Neural cell (in vitro differentiated cells): ENCODE results near the gene ANKRD10. TPM values are rescaled to one million over a fixed set of nuclear protein-coding genes. Genes with fewer than 3 reads are reported as not detected.

Experiments
- H2AFZ ChIP-seq: fragments of 200-600, 300-800 bp; sonication (generic), shearing (Covaris generic); 2 replicates; pipeline ENCODE4 v1.6.0; 2014; ENCODE audit warnings: low read depth, mild to moderate bottlenecking, antibody characterized with exemption, low read length, moderate library complexity
- H3F3A ChIP-seq: fragments of 200-600 bp; shearing (Covaris generic); 2 replicates; pipeline ENCODE4 v1.6.1; 2016; ENCODE audit warnings: mild to moderate bottlenecking, moderate library complexity, mixed read lengths, antibody characterized with exemption, low read length; ENCODE audit not compliant: insufficient read depth, poor library complexity, severe bottlenecking
- H3K27ac ChIP-seq: fragments of 200-600, 300-800 bp; sonication (generic), shearing (Covaris generic); 2 replicates; pipeline ENCODE4 v1.5.1; 2014; ENCODE audit warnings: mild to moderate bottlenecking, low read length, moderate library complexity
- H3K27me3 ChIP-seq: fragments of 300-800, 200-600 bp; sonication (generic), shearing (Covaris generic); 2 replicates; pipeline ENCODE4 v1.6.0; 2014; ENCODE audit warnings: mild to moderate bottlenecking, low read depth, low read length, moderate library complexity; ENCODE audit not compliant: insufficient read depth
- H3K36me3 ChIP-seq: fragments of 300-800, 200-600 bp; sonication (generic), shearing (Covaris generic); 2 replicates; pipeline ENCODE4 v1.5.1; 2014; ENCODE audit warnings: mild to moderate bottlenecking, antibody characterized with exemption, low read length, moderate library complexity; ENCODE audit not compliant: insufficient read depth
- H3K4me2 ChIP-seq: fragments of 300-800, 200-600 bp; sonication (generic), shearing (Covaris generic); 2 replicates; pipeline ENCODE4 v1.6.0; 2014; ENCODE audit warnings: mild to moderate bottlenecking, low read length
- H3K4me3 ChIP-seq: fragments of 300-800, 200-600 bp; sonication (generic), shearing (Covaris generic); 2 replicates; pipeline ENCODE4 v1.5.1; 2014; ENCODE audit warnings: mild to moderate bottlenecking, low read length, moderate library complexity
- H3K79me2 ChIP-seq: fragments of 200-600 bp; shearing (Covaris generic); replicated peaks from 2 replicates; pipeline ENCODE4 v1.6.0; 2014; ENCODE audit warnings: mild to moderate bottlenecking, low read length, moderate library complexity; ENCODE audit not compliant: insufficient read depth
- H3K9ac ChIP-seq: fragments of 300-800, 200-600 bp; sonication (generic), shearing (Covaris generic); 2 replicates; pipeline ENCODE4 v1.6.1; 2016; ENCODE audit warnings: mild to moderate bottlenecking, low read length, mixed read lengths
- H3K9me2 ChIP-seq: fragments of 200-600 bp; shearing (Covaris generic); 2 replicates; pipeline ENCODE4 v1.6.1; 2016; ENCODE audit warnings: mild to moderate bottlenecking, low read length, mixed read lengths; ENCODE audit not compliant: insufficient read depth
- H3K9me3 ChIP-seq: fragments of 200-600, 300-800 bp; sonication (generic), shearing (Covaris generic); 2 replicates; pipeline ENCODE4 v1.6.1; 2016; ENCODE audit warnings: mild to moderate bottlenecking, mixed run types, low read length, moderate library complexity, mixed read lengths
- H4K20me1 ChIP-seq: fragments of 200-600 bp; shearing (Covaris generic); 2 replicates; pipeline ENCODE4 v1.6.1; 2016; ENCODE audit warnings: mild to moderate bottlenecking, mixed run types; ENCODE audit not compliant: insufficient read depth
- EP300 ChIP-seq: fragments of 450-650 bp; conservative IDR thresholded peaks from 2 replicates; pipeline ENCODE4 v1.6.1; 2014; ENCODE audit warnings: antibody characterized with exemption, mild to moderate bottlenecking, moderate library complexity; ENCODE audit not compliant: poor library complexity, severe bottlenecking
- EZH2 ChIP-seq: fragments of 200-600, 300-800 bp; shearing (Covaris generic), sonication (generic); IDR thresholded peaks from 2 replicates; pipeline ENCODE4 v1.6.1; 2014; ENCODE audit warnings: antibody characterized with exemption, low read length, borderline replicate concordance, mild to moderate bottlenecking; ENCODE audit not compliant: insufficient read depth, poor library complexity, severe bottlenecking
- MXI1 ChIP-seq: fragments of 450-650 bp; conservative IDR thresholded peaks from 2 replicates; pipeline ENCODE4 v1.6.1; 2014; ENCODE audit warnings: antibody characterized with exemption, mild to moderate bottlenecking; ENCODE audit not compliant: poor library complexity, severe bottlenecking
- POLR2AphosphoS5 ChIP-seq: IDR thresholded peaks from 2 replicates; pipeline ENCODE4 v1.6.1; 2012
- RAD21 ChIP-seq: fragments of 450-650 bp; conservative IDR thresholded peaks from 2 replicates; pipeline ENCODE4 v1.6.1; 2014; ENCODE audit warnings: antibody characterized with exemption, mild to moderate bottlenecking, moderate library complexity
- SMC3 ChIP-seq: fragments of 450-650 bp; conservative IDR thresholded peaks from 2 replicates; pipeline ENCODE4 v1.6.1; 2014; ENCODE audit warnings: antibody characterized with exemption, mild to moderate bottlenecking, moderate library complexity; ENCODE audit not compliant: poor library complexity
- TAF1 ChIP-seq: IDR thresholded peaks from 2 replicates; pipeline ENCODE4 v1.6.1; 2012; ENCODE audit warnings: low read depth
- polyA plus RNA-seq: library from polyadenylated mRNA; depleted of rRNA; stranded (reverse); fragments of >200 nt; gene quantifications from 2 replicates; pipeline ENCODE4 v1.2.3, GENCODE V29; 2014
- TF ChIP-seq, protein P1 (sequence below): fragments of 450-650 bp; IDR thresholded peaks from 2 replicates; pipeline ENCODE4 v1.5.1; 2014; ENCODE audit warnings: antibody characterized with exemption, mild to moderate bottlenecking, moderate library complexity; ENCODE audit not compliant: poor library complexity, severe bottlenecking
- TF ChIP-seq, protein P2 (sequence below): IDR thresholded peaks from 2 replicates; pipeline ENCODE4 v1.6.1; 2012; ENCODE audit warnings: borderline replicate concordance

Gene ANKRD10
- polyA plus RNA-seq, 1 donor from 2014 or later = 564 TPM

DNA sequence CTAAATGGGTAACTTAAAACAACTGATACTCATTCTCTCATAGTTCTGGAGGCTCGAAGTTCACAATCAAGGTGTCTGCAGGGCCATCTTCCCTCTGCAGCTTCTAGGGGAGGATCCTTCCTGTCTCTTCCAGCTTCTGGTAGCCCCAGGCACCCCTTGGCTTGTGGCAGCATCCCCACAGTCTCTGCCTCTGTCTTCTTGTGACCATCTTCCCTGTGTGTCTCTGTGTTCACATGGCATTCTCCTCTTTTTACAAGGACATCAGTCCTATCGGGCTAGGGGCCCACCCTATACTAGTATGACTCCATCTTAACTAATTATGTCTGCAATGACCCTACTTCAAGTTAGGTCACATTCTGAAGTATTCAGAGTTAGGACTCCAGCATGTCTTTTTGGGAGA is 73.5 kb downstream of the ANKRD10 start:
- no peaks in the 10 kb centered on the region for H3K36me3 ChIP-seq
- H3K79me2 ChIP-seq = no peaks in the 10 kb centered on the region
- no peaks in the 10 kb centered on the region for H4K20me1 ChIP-seq
- no peak overlapping the region for H3K9ac ChIP-seq
- no peak overlapping the region for H3K4me3 ChIP-seq
- H3K9me3 ChIP-seq = no peaks in the 10 kb centered on the region
- H2AFZ ChIP-seq = no peak overlapping the region
- H3K4me2 ChIP-seq = no peak overlapping the region
- no peaks in the 10 kb centered on the region for H3K9me2 ChIP-seq
- H3K27ac ChIP-seq = no peak overlapping the region
- H3K27me3 ChIP-seq = no peaks in the 10 kb centered on the region
- TF ChIP-seq, protein P1, sequence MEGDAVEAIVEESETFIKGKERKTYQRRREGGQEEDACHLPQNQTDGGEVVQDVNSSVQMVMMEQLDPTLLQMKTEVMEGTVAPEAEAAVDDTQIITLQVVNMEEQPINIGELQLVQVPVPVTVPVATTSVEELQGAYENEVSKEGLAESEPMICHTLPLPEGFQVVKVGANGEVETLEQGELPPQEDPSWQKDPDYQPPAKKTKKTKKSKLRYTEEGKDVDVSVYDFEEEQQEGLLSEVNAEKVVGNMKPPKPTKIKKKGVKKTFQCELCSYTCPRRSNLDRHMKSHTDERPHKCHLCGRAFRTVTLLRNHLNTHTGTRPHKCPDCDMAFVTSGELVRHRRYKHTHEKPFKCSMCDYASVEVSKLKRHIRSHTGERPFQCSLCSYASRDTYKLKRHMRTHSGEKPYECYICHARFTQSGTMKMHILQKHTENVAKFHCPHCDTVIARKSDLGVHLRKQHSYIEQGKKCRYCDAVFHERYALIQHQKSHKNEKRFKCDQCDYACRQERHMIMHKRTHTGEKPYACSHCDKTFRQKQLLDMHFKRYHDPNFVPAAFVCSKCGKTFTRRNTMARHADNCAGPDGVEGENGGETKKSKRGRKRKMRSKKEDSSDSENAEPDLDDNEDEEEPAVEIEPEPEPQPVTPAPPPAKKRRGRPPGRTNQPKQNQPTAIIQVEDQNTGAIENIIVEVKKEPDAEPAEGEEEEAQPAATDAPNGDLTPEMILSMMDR = no peak
- no peak for TF ChIP-seq TAF1
- no peak for TF ChIP-seq RAD21
- TF ChIP-seq EP300 = no peak
- TF ChIP-seq, protein P2, sequence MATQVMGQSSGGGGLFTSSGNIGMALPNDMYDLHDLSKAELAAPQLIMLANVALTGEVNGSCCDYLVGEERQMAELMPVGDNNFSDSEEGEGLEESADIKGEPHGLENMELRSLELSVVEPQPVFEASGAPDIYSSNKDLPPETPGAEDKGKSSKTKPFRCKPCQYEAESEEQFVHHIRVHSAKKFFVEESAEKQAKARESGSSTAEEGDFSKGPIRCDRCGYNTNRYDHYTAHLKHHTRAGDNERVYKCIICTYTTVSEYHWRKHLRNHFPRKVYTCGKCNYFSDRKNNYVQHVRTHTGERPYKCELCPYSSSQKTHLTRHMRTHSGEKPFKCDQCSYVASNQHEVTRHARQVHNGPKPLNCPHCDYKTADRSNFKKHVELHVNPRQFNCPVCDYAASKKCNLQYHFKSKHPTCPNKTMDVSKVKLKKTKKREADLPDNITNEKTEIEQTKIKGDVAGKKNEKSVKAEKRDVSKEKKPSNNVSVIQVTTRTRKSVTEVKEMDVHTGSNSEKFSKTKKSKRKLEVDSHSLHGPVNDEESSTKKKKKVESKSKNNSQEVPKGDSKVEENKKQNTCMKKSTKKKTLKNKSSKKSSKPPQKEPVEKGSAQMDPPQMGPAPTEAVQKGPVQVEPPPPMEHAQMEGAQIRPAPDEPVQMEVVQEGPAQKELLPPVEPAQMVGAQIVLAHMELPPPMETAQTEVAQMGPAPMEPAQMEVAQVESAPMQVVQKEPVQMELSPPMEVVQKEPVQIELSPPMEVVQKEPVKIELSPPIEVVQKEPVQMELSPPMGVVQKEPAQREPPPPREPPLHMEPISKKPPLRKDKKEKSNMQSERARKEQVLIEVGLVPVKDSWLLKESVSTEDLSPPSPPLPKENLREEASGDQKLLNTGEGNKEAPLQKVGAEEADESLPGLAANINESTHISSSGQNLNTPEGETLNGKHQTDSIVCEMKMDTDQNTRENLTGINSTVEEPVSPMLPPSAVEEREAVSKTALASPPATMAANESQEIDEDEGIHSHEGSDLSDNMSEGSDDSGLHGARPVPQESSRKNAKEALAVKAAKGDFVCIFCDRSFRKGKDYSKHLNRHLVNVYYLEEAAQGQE = no peak
- no peak for TF ChIP-seq POLR2AphosphoS5
- no peaks in the 10 kb centered on the region for H3F3A ChIP-seq

DNA sequence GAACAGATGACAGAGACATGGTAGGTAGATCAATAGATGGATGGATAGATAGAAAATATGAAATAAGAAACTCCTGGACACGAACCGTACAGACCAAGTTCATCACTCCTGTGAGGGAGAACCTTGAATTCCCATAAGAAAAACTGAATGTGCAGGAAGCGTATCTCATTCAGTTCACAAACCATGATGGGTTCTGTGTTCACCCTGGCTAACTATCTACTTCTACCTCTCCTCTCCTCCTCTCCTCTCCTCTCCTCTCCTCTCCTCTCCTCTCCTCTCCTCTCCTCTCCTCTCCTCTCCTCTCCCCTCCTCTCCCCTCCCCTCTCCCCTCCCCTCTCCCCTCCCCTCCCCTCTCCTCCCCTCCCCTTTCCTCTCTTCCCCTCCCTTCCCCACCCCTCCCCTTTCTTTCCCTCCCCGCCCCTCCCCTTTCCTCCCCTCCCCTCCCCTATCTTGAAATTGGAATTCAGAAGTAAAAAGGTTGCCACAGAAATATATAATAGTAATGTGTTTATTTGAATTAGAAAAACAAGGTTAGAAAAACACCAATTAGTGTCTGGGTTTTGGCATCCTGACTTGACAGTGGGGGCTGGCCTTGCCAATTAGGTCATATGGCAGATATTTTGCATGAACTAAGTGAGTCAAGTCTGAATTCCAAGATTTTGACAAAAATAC is 75.9 kb downstream of the ANKRD10 start:
- no peak overlapping the region for H3K27ac ChIP-seq
- no peak overlapping the region for H3K4me3 ChIP-seq
- no peaks in the 10 kb centered on the region for H4K20me1 ChIP-seq
- no peaks in the 10 kb centered on the region for H3K9me2 ChIP-seq
- H3K9ac ChIP-seq = no peak overlapping the region
- no peaks in the 10 kb centered on the region for H3K36me3 ChIP-seq
- no peaks in the 10 kb centered on the region for H3K9me3 ChIP-seq
- H3F3A ChIP-seq = no peaks in the 10 kb centered on the region
- H3K79me2 ChIP-seq = no peaks in the 10 kb centered on the region
- H3K27me3 ChIP-seq = no peaks in the 10 kb centered on the region
- H2AFZ ChIP-seq = no peak overlapping the region
- H3K4me2 ChIP-seq = no peak overlapping the region
- TF ChIP-seq, protein P1 = no peak
- TF ChIP-seq MXI1 = no peak
- no peak for TF ChIP-seq SMC3
- TF ChIP-seq POLR2AphosphoS5 = no peak
- TF ChIP-seq EZH2 = no peak
- TF ChIP-seq, protein P2 = no peak
- TF ChIP-seq TAF1 = no peak
- no peak for TF ChIP-seq EP300
